KG1 (cell line): ENCODE measurements around the gene MBD3L2.
"Not testable (repeated sequence)": the region's sequence is repeated elsewhere in the genome, so short reads cannot be mapped to it uniquely, and the experiment has no call there.

Source experiments
- DNase-seq: peaks from one replicate; lab custom pipeline; 2025; lab: John Stamatoyannopoulos, UW

MBD3L2 gene

GRCh38 chr19:7063339-7063738 is 14.2 kb downstream of the MBD3L2 start:
- no peak for DNase-seq

- no peak for DNase-seq
Measured at GRCh38 chr19:7063764-7064418, 14.8 kb downstream of the MBD3L2 start.

- DNase-seq: not testable (repeated sequence)
Measured at GRCh38 chr19:7067122-7067521, 18.0 kb downstream of the MBD3L2 start.

GRCh38 chr19:7067716-7068115 is 18.6 kb downstream of the MBD3L2 start:
- DNase-seq: no peak

- no peak for DNase-seq
Measured at GRCh38 chr19:7068599-7068998, 19.5 kb downstream of the MBD3L2 start.

GRCh38 chr19:7069042-7069903 is 20.2 kb downstream of the MBD3L2 start, which contains the start of gene ZNF557:
ZNF557 (plus strand) TSS chr19:7069703; CDS start chr19:7075075, 5,372 bp downstream.
- DNase-seq: peak; percentile 93

- DNase-seq: no peak
Measured at GRCh38 chr19:7069904-7070226, 20.7 kb downstream of the MBD3L2 start.

- DNase-seq: no peak
Measured at GRCh38 chr19:7072541-7072940, 23.4 kb downstream of the MBD3L2 start.

GRCh38 chr19:7074705-7075282 is 25.7 kb downstream of the MBD3L2 start:
- DNase-seq: no peak

GRCh38 chr19:7076151-7076550 is 27.0 kb downstream of the MBD3L2 start:
- DNase-seq: no peak

- no peak for DNase-seq
Measured at GRCh38 chr19:7078008-7078407, 28.9 kb downstream of the MBD3L2 start.

- no peak for DNase-seq
Measured at GRCh38 chr19:7083076-7083956, 34.2 kb downstream of the MBD3L2 start.

GRCh38 chr19:7088999-7089398 is 39.9 kb downstream of the MBD3L2 start:
- DNase-seq: no peak

- no peak for DNase-seq
Measured at GRCh38 chr19:7098096-7098495, 49.0 kb downstream of the MBD3L2 start.

- DNase-seq: peak; percentile 97
Measured at GRCh38 chr19:7098701-7099596, 49.8 kb downstream of the MBD3L2 start.

- no peak for DNase-seq
Measured at GRCh38 chr19:7099597-7099921, 50.4 kb downstream of the MBD3L2 start.
